Endodermal cell (in vitro differentiated cells): ENCODE measurements around the gene PIP5K1C. TPM values are rescaled to one million over a fixed set of nuclear protein-coding genes. Genes with fewer than 3 reads are reported as not detected.

Source experiments
- DNase-seq: peaks from one replicate; pipeline ENCODE4 v3.0.0-alpha.2; 2017
- H3K27ac ChIP-seq: 2 replicates; pipeline ENCODE4 v1.5.1; 2013; ENCODE audit warnings: mild to moderate bottlenecking, low read depth, low read length, moderate library complexity
- H3K27me3 ChIP-seq: 2 replicates; pipeline ENCODE4 v1.6.1; 2013; ENCODE audit warnings: mild to moderate bottlenecking, low read length, moderate library complexity; ENCODE audit not compliant: insufficient read depth, control insufficient read depth, poor library complexity, severe bottlenecking
- H3K36me3 ChIP-seq: 2 replicates; pipeline ENCODE4 v1.7.0; 2013; ENCODE audit warnings: mild to moderate bottlenecking, low read length, moderate library complexity; ENCODE audit not compliant: control insufficient read depth, insufficient read depth
- H3K4me1 ChIP-seq: one replicate; pipeline ENCODE4 v1.7.0; 2013; ENCODE audit warnings: low read length; ENCODE audit not compliant: control insufficient read depth, insufficient read depth
- H3K4me3 ChIP-seq: 2 replicates; pipeline ENCODE4 v1.5.1; 2013; ENCODE audit warnings: mild to moderate bottlenecking, low read length, moderate library complexity
- H3K9ac ChIP-seq: 2 replicates; pipeline ENCODE4 v1.6.1; 2013; ENCODE audit warnings: mild to moderate bottlenecking, low read length, moderate library complexity; ENCODE audit not compliant: poor library complexity, severe bottlenecking; ENCODE audit errors: extremely low read depth
- H3K9me3 ChIP-seq: 2 replicates; pipeline ENCODE4 v1.6.1; 2013; ENCODE audit warnings: mild to moderate bottlenecking, low read length, moderate library complexity; ENCODE audit not compliant: control insufficient read depth
- H3K27ac Mint-ChIP-seq: 2 replicates; pipeline ENCODE4 v1.8.0; 2020; ENCODE audit warnings: mixed read lengths
- H3K27me3 Mint-ChIP-seq: 2 replicates; pipeline ENCODE4 v1.8.0; 2021; ENCODE audit warnings: mild to moderate bottlenecking, mixed read lengths; ENCODE audit not compliant: insufficient read depth
- H3K36me3 Mint-ChIP-seq: 2 replicates; pipeline ENCODE4 v1.8.0; 2020; ENCODE audit warnings: low read depth, mixed read lengths
- H3K4me1 Mint-ChIP-seq: 2 replicates; pipeline ENCODE4 v1.8.0; 2020; ENCODE audit warnings: mixed read lengths
- H3K4me3 Mint-ChIP-seq: 2 replicates; pipeline ENCODE4 v1.8.0; 2020; ENCODE audit warnings: mild to moderate bottlenecking, moderate library complexity, mixed read lengths
- H3K9me3 Mint-ChIP-seq: 2 replicates; pipeline ENCODE4 v1.8.0; 2020; ENCODE audit warnings: mild to moderate bottlenecking, mixed read lengths
- CTCF ChIP-seq: fragments of 200-600 bp; sonication (generic); conservative IDR thresholded peaks from 2 replicates; pipeline ENCODE4 v1.5.0; 2021; ENCODE audit warnings: antibody characterized with exemption, mild to moderate bottlenecking
- WGBS, 2 experiments: methylation state at CpG; one replicate each; pipeline versions ENCODE4 v1.1.5 to v1.1.7; 2013; ENCODE audit warnings: missing lambda C conversion rate in 2 of 2, mixed read lengths in 1 of 2; ENCODE audit not compliant: insufficient coverage in 1 of 2, insufficient read length in 1 of 2; 5-methylcytosine and 5-hydroxymethylcytosine counted together
- total RNA-seq, 2 donors: library from RNA; stranded (reverse); fragmentation: NEBNext Ultra II Directional in 1 of 2; extraction: Animal tissue kit (Norgen Biotek cat#: 25700) in 1 of 2; gene quantifications; 2 replicates in 1 of 2; 3 replicates in 1 of 2; pipeline ENCODE4 v1.2.1, GENCODE V29; 2021

The PIP5K1C gene
- total RNA-seq, 2 donors from 2014 or later, result 43.5 to 51.5 TPM

- Histone ChIP-seq H3K4me1 (no peaks in the 10 kb centered on the region), H3K9me3 (no peaks in the 10 kb centered on the region), H3K4me3 (no peak overlapping the region), H3K27ac (no peak overlapping the region), H3K36me3 (peaks cover 11% of the 10 kb centered on the region), H3K27me3 (no peaks in the 10 kb centered on the region), H3K9ac (no peak overlapping the region)
- H3K27me3 Mint-ChIP-seq, result no peaks in the 10 kb centered on the region
- H3K4me1 Mint-ChIP-seq, result no peaks in the 10 kb centered on the region
- no peak overlapping the region for H3K4me3 Mint-ChIP-seq
- no peaks in the 10 kb centered on the region for H3K9me3 Mint-ChIP-seq
- no peak overlapping the region for H3K27ac Mint-ChIP-seq
- no peak for TF ChIP-seq CTCF
- H3K36me3 Mint-ChIP-seq, result peaks cover 30% of the 10 kb centered on the region
- no peak for DNase-seq
- WGBS, 2 experiments, result 91 to 93% methylated on average over 20 of the region's 20 CpGs
Measured at GRCh38 chr19:3636506-3636905, 63.8 kb downstream of the PIP5K1C start.

GRCh38 chr19:3634496-3635045, 65.7 kb downstream of the PIP5K1C start:
- Mint-ChIP-seq H3K27me3 (no peaks in the 10 kb centered on the region), H3K4me3 (no peak overlapping the region), H3K9me3 (no peaks in the 10 kb centered on the region), H3K36me3 (peaks cover 27% of the 10 kb centered on the region), H3K27ac (peak overlapping the region; percentile 77), H3K4me1 (no peaks in the 10 kb centered on the region)
- DNase-seq, result no peak
- peaks cover 2% of the 10 kb centered on the region for H3K36me3 ChIP-seq
- no peak overlapping the region for H3K27ac ChIP-seq
- no peak overlapping the region for H3K9ac ChIP-seq
- WGBS, 2 experiments, result 93 to 100% methylated on average over 16 to 19 of the region's 19 CpGs
- no peak for TF ChIP-seq CTCF
- no peak overlapping the region for H3K4me3 ChIP-seq
- no peaks in the 10 kb centered on the region for H3K27me3 ChIP-seq
- no peaks in the 10 kb centered on the region for H3K9me3 ChIP-seq
- H3K4me1 ChIP-seq, result no peaks in the 10 kb centered on the region

- H3K9me3 Mint-ChIP-seq, result no peaks in the 10 kb centered on the region
- Histone ChIP-seq H3K36me3 (no peaks in the 10 kb centered on the region), H3K4me1 (no peaks in the 10 kb centered on the region), H3K27me3 (no peaks in the 10 kb centered on the region), H3K27ac (no peak overlapping the region), H3K9me3 (no peaks in the 10 kb centered on the region), H3K9ac (no peak overlapping the region), H3K4me3 (no peak overlapping the region)
- no peak for DNase-seq
- TF ChIP-seq CTCF, result no peak
- peaks cover 20% of the 10 kb centered on the region for H3K36me3 Mint-ChIP-seq
- WGBS, 2 experiments, result 93 to 100% methylated on average over 7 to 22 of the region's 22 CpGs
- no peaks in the 10 kb centered on the region for H3K4me1 Mint-ChIP-seq
- peak overlapping the region; percentile 39 for H3K27ac Mint-ChIP-seq
- no peak overlapping the region for H3K4me3 Mint-ChIP-seq
- no peaks in the 10 kb centered on the region for H3K27me3 Mint-ChIP-seq
Measured at GRCh38 chr19:3633559-3633988, 66.7 kb downstream of the PIP5K1C start.
